ENCODE measurements around the gene FASTKD3.
A peak's percentile ranks its signal among the peaks of the same experiment; 100 is the strongest.

The FASTKD3 gene

GRCh38 chr5:7849681-7850394 is 19.0 kb downstream of the FASTKD3 start:
- DNase-seq: no peak

- DNase-seq: no peak
Measured at GRCh38 chr5:7848296-7848695, 20.5 kb downstream of the FASTKD3 start.

GRCh38 chr5:7846327-7846726 is 22.5 kb downstream of the FASTKD3 start:
- no peak for DNase-seq

DNA sequence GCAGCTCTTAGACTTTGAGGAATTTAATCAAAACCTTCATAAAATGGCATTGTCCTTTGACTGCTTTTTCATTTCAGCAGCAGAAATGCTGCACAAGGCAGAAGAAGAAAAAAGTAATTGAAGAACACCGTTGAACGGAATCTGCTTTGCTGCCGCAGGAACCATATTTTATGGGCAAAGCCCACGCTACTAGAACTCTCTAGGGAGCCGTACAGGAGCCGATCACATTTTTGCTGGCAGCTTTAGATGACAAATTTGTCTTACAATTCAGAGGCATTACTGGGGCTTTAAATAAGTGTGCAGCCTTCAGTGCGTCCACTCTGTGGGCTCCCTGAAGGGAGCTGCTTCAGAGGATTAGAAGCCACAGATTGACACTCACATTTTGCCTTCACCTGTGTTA is 23.3 kb downstream of the FASTKD3 start:
- DNase-seq: no peak

GRCh38 chr5:7844901-7845300 is 23.9 kb downstream of the FASTKD3 start:
- DNase-seq: no peak

- DNase-seq: no peak
Measured at GRCh38 chr5:7842531-7842930, 26.3 kb downstream of the FASTKD3 start.

- DNase-seq: no peak
Measured at GRCh38 chr5:7837403-7837802, 31.4 kb downstream of the FASTKD3 start.

DNA sequence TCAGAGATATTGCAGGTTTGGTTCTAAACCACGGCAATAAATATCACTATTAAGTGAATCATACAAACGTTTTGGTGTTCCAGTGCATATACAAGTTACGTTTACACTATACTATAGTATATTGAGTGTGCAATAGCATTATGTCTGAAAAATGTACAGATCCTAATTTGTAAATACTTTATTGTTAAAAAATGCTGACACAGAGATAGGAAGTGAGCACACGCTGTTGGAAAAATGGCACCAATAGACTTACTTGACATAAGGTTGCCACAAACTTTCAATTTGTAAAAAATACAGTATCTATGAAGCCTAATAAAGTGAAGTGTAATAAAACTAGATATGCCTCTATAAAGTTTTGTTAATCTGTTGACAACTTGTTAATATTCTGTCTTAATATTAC is 33.8 kb downstream of the FASTKD3 start:
- DNase-seq: no peak

DNA sequence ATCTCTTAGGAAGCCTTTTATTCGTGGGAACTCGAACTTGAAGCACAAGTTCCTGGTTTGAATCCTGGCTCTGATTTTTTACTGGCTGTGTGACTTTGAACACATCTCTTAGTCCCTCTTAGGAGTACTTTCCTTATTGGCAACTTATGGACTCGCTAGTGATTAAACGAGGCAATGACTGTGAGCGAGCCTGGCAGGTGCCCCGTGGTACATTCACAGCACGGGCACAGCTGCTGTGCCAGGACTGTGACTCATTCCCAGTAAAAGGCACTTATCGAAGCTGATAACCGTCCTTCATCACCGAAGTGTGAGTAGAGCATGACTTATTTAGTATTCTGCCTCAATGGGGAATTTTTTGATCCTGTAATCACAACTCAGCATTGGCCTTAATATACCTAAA is 40.6 kb downstream of the FASTKD3 start:
- DNase-seq: no peak

DNA sequence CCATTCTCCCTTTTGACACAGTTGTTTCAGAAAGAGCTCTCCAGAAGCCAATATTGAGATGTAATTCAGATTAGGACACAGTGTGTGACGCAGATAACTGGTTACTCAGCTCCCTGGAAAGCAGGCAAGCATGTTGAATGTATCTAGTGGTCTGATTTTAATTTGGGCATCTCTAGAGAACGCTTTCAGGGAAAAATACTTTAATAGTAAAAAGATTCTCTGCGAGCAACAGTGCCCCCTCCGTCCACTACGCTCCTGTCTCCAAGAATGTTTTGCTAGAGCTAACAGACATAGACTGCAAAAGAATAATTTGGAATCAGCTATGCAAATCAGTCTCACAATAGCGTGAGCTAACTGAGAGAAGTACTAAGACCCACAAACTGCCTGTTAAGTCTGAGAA is 41.2 kb downstream of the FASTKD3 start:
- DNase-seq: no peak

GRCh38 chr5:7825630-7826029 is 43.2 kb downstream of the FASTKD3 start:
- no peak for DNase-seq

- no peak for DNase-seq
Measured at GRCh38 chr5:7824995-7825394, 43.8 kb downstream of the FASTKD3 start.

DNA sequence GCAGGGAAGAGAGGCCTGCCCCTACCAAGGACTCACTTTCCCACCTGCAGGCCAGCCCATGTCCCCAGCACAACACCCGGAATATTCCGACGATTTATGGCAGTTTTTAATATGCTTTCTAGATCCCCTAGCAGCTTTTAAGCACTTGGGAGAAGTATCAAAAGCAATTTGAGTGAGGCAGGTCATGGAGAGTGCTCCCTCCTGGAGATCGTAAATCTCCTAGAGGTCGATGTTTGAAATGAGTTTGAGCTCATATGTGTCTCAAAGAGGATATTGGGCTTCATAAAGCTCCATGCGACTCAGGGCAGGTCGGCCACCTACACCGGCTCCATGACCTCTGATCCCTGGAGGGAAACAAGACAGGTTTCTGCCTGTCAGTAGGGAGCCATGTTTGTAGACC is 45.2 kb downstream of the FASTKD3 start:
- DNase-seq: no peak

GRCh38 chr5:7822449-7822848 is 46.4 kb downstream of the FASTKD3 start:
- no peak for DNase-seq

- DNase-seq: no peak
Measured at GRCh38 chr5:7816535-7816901, 52.3 kb downstream of the FASTKD3 start.

GRCh38 chr5:7815892-7816534 is 52.8 kb downstream of the FASTKD3 start:
- peak; percentile 33 for DNase-seq

- no peak for DNase-seq
Measured at GRCh38 chr5:7814816-7815215, 54.0 kb downstream of the FASTKD3 start.

DNA sequence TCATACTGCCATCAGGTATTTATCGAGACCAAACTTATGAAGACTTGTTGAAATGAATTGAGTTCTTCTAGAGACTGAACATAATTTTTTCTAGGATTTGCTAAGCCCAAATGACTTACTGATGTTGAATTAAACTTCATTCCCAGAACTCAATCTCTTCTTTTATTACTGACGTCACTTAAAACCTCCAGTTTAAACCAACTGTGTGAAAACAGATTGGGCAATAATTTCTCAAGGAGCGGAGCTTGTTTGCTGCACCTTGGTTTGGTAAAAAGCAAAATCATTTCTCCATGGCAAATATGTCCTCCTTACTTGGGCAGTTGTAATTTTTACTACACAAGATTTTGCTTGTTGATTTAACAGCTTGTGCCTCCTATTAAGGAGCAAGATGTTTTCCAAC is 55.3 kb downstream of the FASTKD3 start:
- DNase-seq: no peak

DNA sequence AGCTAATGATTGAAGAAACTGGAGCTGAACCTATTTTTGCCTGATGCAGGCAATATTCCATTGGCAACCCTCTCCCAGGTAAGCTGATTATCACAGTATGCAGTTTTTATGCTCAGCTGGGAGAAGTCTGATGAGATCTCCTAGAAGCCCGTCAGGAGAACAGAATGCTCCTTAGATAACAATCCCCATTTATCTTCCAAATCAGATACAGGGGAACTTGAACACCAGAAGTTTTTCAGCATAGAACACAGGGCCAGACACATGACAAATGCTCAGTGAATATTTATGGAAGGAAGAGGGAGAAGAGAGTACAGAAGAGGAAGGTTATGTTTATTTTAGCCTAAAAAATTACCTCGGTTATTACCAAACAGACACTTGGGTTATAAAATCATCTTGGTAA is 55.8 kb downstream of the FASTKD3 start:
- no peak for DNase-seq

DNA sequence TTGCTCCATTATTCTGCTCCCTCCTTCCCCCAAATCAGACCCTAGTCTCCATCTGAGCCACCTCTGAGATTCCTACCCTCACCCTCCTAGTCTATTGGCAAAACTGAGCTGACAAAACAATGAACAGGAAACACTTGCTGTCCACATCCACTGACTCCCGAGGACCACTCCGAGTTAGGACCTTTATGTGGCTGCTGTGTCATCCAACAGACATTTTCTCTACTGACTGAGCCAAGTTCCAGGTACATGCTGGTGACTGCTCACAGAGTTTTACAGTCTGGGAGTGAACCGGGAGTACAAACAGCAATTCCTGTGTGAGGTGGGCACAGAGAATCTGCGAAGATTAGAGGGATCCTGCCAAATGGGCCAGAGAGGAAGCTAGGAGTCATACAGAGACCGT is 57.1 kb downstream of the FASTKD3 start:
- no peak for DNase-seq

Measured in central memory CD4-positive, alpha-beta T cell (primary cell).